ENCODE results near the gene AGAP3.

DNA sequence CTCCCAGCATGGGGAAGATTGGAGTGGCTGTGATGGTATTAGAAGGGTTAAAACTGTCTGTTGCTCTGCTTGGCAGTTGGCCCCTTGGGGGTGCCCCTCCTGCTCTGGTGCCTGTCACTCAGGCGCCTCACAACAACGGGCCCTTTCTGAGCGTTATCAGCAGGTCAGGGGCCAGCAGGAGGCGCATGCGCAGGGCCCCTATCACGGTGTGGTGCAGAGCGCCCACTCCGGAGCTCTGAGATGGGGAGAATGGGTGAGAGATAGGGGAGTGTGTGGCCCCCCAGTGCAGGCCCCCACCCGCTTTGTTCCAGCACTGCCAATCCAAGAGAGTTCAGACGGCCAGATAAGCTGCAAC lies 56.4 kb downstream of the AGAP3 start:
- TF ChIP-seq EZH2 (IDR thresholded peaks at IDR 0.05; ENCODE audit: borderline replicate concordance, low read depth, low read length, poor library complexity, severe bottlenecking) = no peak
- TF ChIP-seq, protein P1, sequence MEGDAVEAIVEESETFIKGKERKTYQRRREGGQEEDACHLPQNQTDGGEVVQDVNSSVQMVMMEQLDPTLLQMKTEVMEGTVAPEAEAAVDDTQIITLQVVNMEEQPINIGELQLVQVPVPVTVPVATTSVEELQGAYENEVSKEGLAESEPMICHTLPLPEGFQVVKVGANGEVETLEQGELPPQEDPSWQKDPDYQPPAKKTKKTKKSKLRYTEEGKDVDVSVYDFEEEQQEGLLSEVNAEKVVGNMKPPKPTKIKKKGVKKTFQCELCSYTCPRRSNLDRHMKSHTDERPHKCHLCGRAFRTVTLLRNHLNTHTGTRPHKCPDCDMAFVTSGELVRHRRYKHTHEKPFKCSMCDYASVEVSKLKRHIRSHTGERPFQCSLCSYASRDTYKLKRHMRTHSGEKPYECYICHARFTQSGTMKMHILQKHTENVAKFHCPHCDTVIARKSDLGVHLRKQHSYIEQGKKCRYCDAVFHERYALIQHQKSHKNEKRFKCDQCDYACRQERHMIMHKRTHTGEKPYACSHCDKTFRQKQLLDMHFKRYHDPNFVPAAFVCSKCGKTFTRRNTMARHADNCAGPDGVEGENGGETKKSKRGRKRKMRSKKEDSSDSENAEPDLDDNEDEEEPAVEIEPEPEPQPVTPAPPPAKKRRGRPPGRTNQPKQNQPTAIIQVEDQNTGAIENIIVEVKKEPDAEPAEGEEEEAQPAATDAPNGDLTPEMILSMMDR (conservative IDR thresholded peaks at IDR 0.05; ENCODE audit: low read depth, low read length) = no peak
